PC-9 (cell line): ENCODE results near the gene SMIM17. TPM values are rescaled to one million over a fixed set of nuclear protein-coding genes. Genes with fewer than 3 reads are reported as not detected.

ENCODE experiments used
- BruUV-seq: library from RNA; stranded (reverse); fragments of 400-500 nt; replicated peaks from 2 replicates; lab custom pipeline; 2021; lab: Mats Ljungman, UMichigan
- CTCF ChIA-PET: fragments of 300-600 bp; sonication (Branson Sonifier 250); formaldehyde crosslinking; loops from one replicate; lab custom pipeline; 2022; ENCODE audit warnings: antibody characterized with exemption; lab: Charles Lee
- POLR2A ChIA-PET: fragments of 300-600 bp; sonication (Branson Sonifier 250); formaldehyde crosslinking; loops from one replicate; lab custom pipeline; 2022; ENCODE audit warnings: antibody characterized with exemption; ENCODE audit not compliant: unreplicated experiment; lab: Charles Lee
- DNase-seq, 2 experiments: peaks; one replicate each; pipeline versions ENCODE4 v3.0.0 to v3.0.0-alpha.2; 2015 to 2022; ENCODE audit warnings: mixed read lengths in 1 of 2
- H2AFZ ChIP-seq: fragments of 200-600 bp; sonication (generic); 2 replicates; pipeline ENCODE4 v1.8.1; 2017; ENCODE audit warnings: antibody characterized with exemption
- H3F3A ChIP-seq: fragments of 200-600 bp; sonication (generic); 2 replicates; pipeline ENCODE4 v1.8.1; 2017; ENCODE audit warnings: antibody characterized with exemption, mild to moderate bottlenecking, low read depth; ENCODE audit not compliant: insufficient read depth
- H3K27ac ChIP-seq: fragments of 200-600 bp; sonication (generic); 2 replicates; pipeline ENCODE4 v1.6.1; 2016; ENCODE audit warnings: mixed run types
- H3K27me3 ChIP-seq: fragments of 200-600 bp; sonication (generic); 2 replicates; pipeline ENCODE4 v1.6.1; 2016; ENCODE audit warnings: low read depth, mixed run types; ENCODE audit not compliant: insufficient read depth
- H3K36me3 ChIP-seq: fragments of 200-600 bp; sonication (generic); 2 replicates; pipeline ENCODE4 v1.6.1; 2016; ENCODE audit warnings: low read depth, mixed run types
- H3K4me1 ChIP-seq: fragments of 200-600 bp; sonication (generic); replicated peaks from 2 replicates; pipeline ENCODE4 v1.6.1; 2016; ENCODE audit warnings: mixed run types; ENCODE audit not compliant: insufficient read depth
- H3K4me2 ChIP-seq: fragments of 200-600 bp; sonication (generic); 2 replicates; pipeline ENCODE4 v1.6.1; 2017; ENCODE audit warnings: mixed run types
- H3K4me3 ChIP-seq: fragments of 200-600 bp; sonication (generic); 2 replicates; pipeline ENCODE4 v1.6.1; 2016; ENCODE audit warnings: mixed run types
- H3K79me2 ChIP-seq: fragments of 200-600 bp; sonication (generic); 2 replicates; pipeline ENCODE4 v1.6.1; 2017; ENCODE audit warnings: low read depth, mixed run types
- H3K9me2 ChIP-seq: fragments of 200-600 bp; sonication (generic); 2 replicates; pipeline ENCODE4 v1.8.1; 2017; ENCODE audit warnings: mild to moderate bottlenecking; ENCODE audit not compliant: insufficient read depth
- H3K9me3 ChIP-seq: fragments of 200-600 bp; sonication (generic); 2 replicates; pipeline ENCODE4 v1.8.1; 2016; ENCODE audit warnings: low read depth; ENCODE audit not compliant: insufficient read depth
- H4K20me1 ChIP-seq: fragments of 200-600 bp; sonication (generic); 2 replicates; pipeline ENCODE4 v1.8.1; 2017; ENCODE audit not compliant: insufficient read depth
- CTCF ChIP-seq: fragments of 200-600 bp; sonication (generic); conservative IDR thresholded peaks from 2 replicates; pipeline ENCODE4 v1.6.1; 2017; ENCODE audit warnings: mixed run types, antibody characterized with exemption, mild to moderate bottlenecking, moderate library complexity
- EZH2 ChIP-seq: fragments of 200-600 bp; sonication (generic); IDR thresholded peaks from 2 replicates; pipeline ENCODE4 v1.8.0; 2017; ENCODE audit warnings: antibody characterized with exemption, low read depth
- intact Hi-C: fragments of 100-400 bp; cut with micrococcal nuclease; formaldehyde crosslinking; loops from one replicate; pipeline ENCODE4 v1.10.0; 2022; ENCODE audit not compliant: unreplicated experiment
- total RNA-seq: library from RNA; stranded (reverse); gene quantifications from 2 replicates; pipeline ENCODE4 v1.2.3, GENCODE V29; 2021

Gene SMIM17
- total RNA-seq, 1 experiment from 2014 or later = 0.33 TPM

- H3K27ac ChIP-seq = no peak overlapping the region
- H3K4me2 ChIP-seq = no peak overlapping the region
- DNase-seq = no peak
- H3K4me3 ChIP-seq = no peak overlapping the region
- no peaks in the 10 kb centered on the region for H3K4me1 ChIP-seq
- ChIA-PET CTCF (no interaction called here), POLR2A (no interaction called here)
- no TSS peak for BruUV-seq
- H3F3A ChIP-seq = no peaks in the 10 kb centered on the region
- no peaks in the 10 kb centered on the region for H3K9me2 ChIP-seq
- peaks cover under 1% of the 10 kb centered on the region; the same call in 1 of the 2 replicates for H3K36me3 ChIP-seq
- H3K79me2 ChIP-seq = no peaks in the 10 kb centered on the region
- H3K9me3 ChIP-seq = peaks cover 14% of the 10 kb centered on the region
- TF ChIP-seq CTCF = no peak
- TF ChIP-seq EZH2 = no peak
- no peak overlapping the region for H2AFZ ChIP-seq
- H3K27me3 ChIP-seq = no peaks in the 10 kb centered on the region
- intact Hi-C loops = no loop called here
- H4K20me1 ChIP-seq = no peaks in the 10 kb centered on the region; the same call in 1 of the 2 replicates
Observed at GRCh38 chr19:56619121-56619520, 23.8 kb upstream of the SMIM17 start.

GRCh38 chr19:56622374-56622773 lies 20.6 kb upstream of the SMIM17 start:
- CTCF ChIA-PET = no interaction called here
- Histone ChIP-seq H3K36me3 (no peaks in the 10 kb centered on the region; the same call in 1 of the 2 replicates), H3K9me2 (no peaks in the 10 kb centered on the region), H4K20me1 (no peaks in the 10 kb centered on the region; the same call in 1 of the 2 replicates), H3K4me3 (no peak overlapping the region), H3F3A (no peaks in the 10 kb centered on the region), H3K9me3 (no peaks in the 10 kb centered on the region), H3K4me2 (no peak overlapping the region), H3K27ac (no peak overlapping the region), H3K27me3 (no peaks in the 10 kb centered on the region), H3K79me2 (no peaks in the 10 kb centered on the region), H2AFZ (no peak overlapping the region), H3K4me1 (no peaks in the 10 kb centered on the region)
- DNase-seq = no peak
- intact Hi-C loops = no loop called here
- BruUV-seq = no TSS peak
- TF ChIP-seq CTCF (no peak), EZH2 (no peak)
- POLR2A ChIA-PET = no interaction called here

- H3K27me3 ChIP-seq = no peaks in the 10 kb centered on the region
- no peaks in the 10 kb centered on the region for H3K9me2 ChIP-seq
- no peaks in the 10 kb centered on the region; the same call in 1 of the 2 replicates for H3K36me3 ChIP-seq
- no peak for DNase-seq
- H3K9me3 ChIP-seq = no peaks in the 10 kb centered on the region
- no peaks in the 10 kb centered on the region; the same call in 1 of the 2 replicates for H4K20me1 ChIP-seq
- H3K79me2 ChIP-seq = no peaks in the 10 kb centered on the region
- H2AFZ ChIP-seq = no peak overlapping the region
- no peaks in the 10 kb centered on the region for H3F3A ChIP-seq
- no peak overlapping the region for H3K4me2 ChIP-seq
- ChIA-PET CTCF (no interaction called here), POLR2A (no interaction called here)
- BruUV-seq = no TSS peak
- intact Hi-C loops = no loop called here
- no peaks in the 10 kb centered on the region for H3K4me1 ChIP-seq
- H3K27ac ChIP-seq = no peak overlapping the region
- no peak for TF ChIP-seq CTCF
- no peak for TF ChIP-seq EZH2
- no peak overlapping the region for H3K4me3 ChIP-seq
Observed at GRCh38 chr19:56623006-56623405, 20.0 kb upstream of the SMIM17 start.
